ENCODE data around the gene TTC6.

TTC6 gene

DNA sequence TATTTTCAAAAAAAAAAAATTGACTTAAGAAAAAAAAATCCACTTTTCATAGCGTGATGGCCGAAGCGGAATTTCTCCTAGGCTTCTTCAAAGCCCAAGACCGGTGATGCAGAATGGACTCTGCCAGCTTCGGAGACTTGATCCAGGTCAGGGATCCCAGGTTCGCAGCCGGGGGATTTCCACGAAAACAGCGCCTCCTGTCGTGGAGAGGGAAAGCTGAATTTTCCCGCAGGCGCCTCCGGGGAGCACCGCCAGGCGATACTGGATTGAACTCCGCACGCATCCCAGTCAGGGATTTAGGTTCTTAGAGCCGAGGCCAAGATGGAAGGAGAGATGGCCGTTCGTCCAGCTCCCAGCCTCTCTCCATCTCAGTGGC lies 2.1 kb downstream of the TTC6 start:
- no peak for DNase-seq (ENCODE audit: low read depth)

DNA sequence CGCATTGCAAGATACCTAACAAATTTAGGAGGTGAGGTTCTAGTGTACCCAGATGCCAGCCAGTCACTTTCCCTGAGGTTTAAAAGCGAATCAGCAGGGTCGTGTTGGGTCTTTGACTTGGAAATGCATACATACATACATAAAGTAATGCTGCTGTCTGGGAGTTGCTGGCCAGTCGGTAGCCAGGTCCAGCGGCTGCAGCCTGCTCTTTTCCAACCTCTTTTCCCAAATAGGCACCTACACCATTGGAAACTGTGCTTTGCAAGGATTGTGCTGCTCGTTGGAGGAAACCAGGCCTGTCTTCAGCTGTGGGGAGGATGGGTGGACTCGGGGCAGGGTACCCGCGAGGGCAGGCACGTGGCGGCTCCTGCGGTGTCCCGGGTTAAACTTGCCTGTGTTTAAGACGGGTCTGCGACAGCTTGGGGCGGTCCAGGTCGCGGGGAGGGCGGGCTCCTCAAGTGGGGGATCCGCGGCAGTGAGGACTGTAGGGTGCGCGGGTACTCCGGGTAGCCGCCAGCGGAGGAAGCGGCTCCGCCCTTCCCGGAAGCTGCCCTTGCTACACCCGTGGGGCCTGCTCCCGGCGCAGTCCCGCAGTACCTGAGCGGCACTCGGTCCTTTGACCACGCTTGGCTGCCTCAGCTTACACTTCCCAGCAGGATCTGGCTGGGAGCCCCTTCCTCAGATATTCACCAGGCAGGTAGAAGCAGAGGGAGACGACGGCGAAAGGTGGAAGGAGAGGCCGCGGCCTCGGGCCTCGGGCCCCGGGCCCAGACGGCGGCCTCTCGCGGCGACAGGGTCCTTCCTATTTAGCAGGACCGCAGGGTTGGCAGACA lies 2.7 kb downstream of the TTC6 start:
- no peak for DNase-seq (ENCODE audit: low read depth)

DNA sequence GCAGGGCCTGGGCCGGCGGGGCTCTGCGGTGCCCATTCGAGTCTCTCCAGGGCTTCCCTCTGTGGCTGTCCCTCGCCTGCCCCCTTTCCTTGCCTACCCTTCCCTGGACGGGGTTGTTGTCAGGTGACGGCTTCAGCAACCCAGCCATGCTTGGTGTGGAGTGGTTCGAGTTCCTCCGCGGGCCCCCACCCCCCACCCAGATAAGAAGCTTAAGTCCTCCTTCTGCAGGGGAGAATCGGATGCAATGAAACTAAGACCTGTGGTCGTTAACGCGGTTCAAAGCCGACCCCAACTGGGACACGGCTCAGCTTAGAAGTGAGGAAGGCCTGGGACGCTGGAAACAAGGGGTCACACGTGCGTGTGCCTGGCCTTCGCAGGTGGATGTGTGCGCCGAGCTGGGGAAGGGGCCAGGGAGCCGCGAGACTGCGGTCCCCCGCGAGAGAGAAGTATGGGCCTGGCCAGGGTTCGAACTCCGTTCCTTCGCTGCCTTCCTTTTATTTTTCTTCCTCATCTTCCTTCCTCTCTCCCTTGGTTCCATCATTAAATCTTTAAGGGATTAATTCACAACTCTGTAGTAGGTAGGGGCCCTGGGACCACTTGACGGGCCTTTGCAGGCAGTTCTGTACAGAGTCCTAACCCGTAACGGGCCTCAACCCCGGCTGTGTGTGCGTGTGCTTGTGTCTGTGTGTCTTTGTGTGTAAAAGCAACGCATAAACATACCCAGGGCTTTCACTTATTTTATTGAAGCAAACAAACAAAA lies 3.5 kb downstream of the TTC6 start:
- no peak for DNase-seq (ENCODE audit: low read depth)

DNA sequence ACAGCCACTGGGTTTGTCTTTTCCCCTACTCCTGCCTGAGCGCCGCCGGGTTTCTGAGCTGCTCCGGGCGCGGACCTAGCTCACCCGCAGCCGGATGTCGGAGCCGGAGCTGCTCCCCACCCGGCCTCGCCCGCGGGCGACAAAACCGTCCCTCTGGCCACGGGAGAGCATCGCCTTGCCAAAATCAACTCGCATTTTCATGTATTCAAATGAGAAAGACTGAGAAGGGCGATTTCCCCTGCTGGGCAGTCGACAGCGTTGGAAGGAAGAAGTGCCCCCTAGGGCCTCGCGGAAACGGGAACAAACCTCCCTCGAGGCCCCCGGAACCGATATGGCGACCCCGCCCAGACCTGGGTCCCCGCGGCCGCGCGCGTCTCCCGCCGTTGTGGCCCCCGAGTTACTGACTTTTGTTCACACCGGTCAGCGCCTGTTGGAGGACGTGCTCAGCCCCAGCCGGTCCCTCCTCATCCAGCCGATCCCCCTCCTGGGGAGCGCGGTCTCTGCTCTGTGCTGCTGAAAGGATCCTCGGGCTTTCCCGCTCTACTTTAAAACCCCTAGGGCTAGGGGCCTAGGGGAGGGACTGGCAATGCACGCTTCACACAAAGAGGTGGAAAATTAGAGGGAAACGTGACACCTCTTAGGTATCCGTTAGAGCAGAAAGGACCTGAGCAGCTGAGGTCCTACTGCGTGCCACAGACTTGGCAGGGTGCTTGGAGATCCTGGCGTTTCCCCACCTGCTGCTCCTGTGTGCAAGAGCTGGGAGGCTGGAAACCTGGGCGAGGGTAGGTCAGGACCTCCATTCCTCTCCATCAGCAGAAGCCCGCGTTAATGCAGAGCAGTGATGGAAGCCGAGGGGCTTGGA lies 4.3 kb downstream of the TTC6 start:
- DNase-seq (ENCODE audit: low read depth): no peak

GRCh38 chr14:37600880-37601741 lies 5.7 kb downstream of the TTC6 start:
- DNase-seq (ENCODE audit: low read depth): no peak

- no peak for DNase-seq (ENCODE audit: low read depth)
Measured at GRCh38 chr14:37601865-37602264, 6.4 kb downstream of the TTC6 start.

DNA sequence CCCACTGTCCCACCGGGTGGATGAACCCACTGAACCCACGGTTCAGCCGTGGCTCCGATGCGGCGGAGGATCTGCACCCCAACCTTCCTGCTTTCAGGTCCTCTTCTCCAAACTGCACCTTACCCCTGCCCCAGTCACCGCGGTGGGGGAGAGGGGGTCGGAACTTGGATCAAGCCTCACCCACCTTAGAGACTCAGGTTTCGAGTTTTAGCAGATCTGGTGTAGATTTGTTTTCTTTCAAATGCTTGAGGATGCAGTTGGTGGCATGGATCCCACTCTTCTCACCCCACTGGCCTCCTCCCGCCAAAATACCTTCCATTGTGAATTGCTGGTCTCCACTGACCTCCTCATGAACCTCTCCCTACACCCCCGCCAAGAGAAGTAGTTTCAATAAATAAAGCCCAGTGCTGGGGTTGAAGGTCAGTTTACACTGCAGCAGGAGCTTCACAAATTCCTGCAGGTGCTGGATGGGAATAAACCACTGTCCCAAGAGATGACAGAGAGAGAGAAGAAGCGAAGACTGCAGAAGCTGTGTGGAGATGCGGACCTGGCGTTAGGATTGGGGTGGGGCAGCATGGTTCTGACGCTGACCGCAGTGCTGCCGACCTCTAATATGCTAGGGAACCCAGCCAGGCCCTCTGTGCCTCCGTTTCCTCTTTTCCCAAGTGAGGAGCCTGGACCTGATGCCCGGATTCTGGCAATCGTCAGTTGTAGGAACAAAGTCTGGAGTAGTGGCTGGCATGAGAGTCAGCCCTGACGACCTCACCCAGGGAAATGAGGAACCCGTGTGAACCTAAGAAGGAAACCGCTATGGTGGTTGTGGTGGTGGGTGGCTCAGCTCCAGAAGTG lies 7.4 kb downstream of the TTC6 start:
- DNase-seq (ENCODE audit: low read depth): no peak

GRCh38 chr14:37603688-37604251 lies 8.3 kb downstream of the TTC6 start:
- DNase-seq (ENCODE audit: low read depth): no peak

- DNase-seq (ENCODE audit: low read depth): no peak
Measured at GRCh38 chr14:37606678-37607077, 11.2 kb downstream of the TTC6 start.

- DNase-seq (ENCODE audit: low read depth): no peak
Measured at GRCh38 chr14:37608649-37609048, 13.2 kb downstream of the TTC6 start.

GRCh38 chr14:37610945-37611523 lies 15.6 kb downstream of the TTC6 start:
- no peak for DNase-seq (ENCODE audit: low read depth)

DNA sequence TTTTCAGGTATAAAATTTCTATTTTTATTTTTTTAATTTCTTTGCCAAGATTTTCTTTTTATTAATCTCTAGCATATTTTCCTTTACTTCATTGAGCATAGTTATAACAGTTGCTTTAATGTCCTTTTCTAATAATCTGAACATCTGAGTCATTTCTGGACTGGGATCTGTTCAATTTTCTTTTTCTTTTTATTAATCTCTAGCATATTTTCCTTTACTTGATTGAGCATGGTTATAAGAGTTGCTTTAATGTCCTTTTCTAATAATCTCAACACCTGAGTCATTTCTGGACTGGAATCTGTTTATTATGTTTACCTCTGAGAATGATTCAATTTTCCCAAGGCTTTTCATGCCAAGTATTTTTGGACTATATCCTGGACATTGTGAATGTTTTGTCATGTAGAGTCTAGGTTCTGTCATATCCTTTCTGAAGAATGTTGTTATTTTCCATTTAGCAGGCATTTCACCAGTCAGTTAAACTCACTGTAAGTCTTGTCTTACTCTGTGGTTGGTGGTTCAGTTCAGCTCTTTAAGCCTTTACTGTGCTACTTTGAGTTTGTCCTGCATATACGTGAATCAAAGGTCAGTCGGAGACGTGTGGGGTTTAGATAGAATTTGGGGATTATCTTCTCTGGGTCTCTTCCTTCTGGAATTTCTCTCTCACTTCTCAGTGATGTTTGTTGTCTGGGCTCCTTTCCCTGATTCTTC lies 20.3 kb downstream of the TTC6 start:
- no peak for DNase-seq (ENCODE audit: low read depth)

DNA sequence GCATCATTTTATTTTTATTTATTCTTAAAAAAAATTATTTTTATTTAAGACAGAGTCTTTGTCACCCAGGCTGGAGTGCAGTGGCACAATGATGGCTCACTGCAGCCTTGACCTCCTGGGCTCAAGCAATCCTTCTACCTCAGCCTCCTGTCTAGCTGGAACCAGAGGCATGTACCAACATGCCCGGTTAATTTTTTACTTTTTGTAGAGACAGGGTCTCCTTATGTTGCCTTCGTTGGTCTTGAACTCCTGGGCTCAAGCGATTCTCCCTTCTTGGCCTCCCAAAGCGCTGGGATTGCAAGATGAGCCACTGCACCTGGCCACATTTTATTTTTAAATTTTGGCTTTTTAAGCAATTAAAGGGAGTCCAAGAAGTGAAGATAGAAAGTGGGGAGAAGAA lies 21.4 kb downstream of the TTC6 start:
- DNase-seq (ENCODE audit: low read depth): no peak

GRCh38 chr14:37617864-37618365 lies 22.5 kb downstream of the TTC6 start:
- no peak for DNase-seq (ENCODE audit: low read depth)

DNA sequence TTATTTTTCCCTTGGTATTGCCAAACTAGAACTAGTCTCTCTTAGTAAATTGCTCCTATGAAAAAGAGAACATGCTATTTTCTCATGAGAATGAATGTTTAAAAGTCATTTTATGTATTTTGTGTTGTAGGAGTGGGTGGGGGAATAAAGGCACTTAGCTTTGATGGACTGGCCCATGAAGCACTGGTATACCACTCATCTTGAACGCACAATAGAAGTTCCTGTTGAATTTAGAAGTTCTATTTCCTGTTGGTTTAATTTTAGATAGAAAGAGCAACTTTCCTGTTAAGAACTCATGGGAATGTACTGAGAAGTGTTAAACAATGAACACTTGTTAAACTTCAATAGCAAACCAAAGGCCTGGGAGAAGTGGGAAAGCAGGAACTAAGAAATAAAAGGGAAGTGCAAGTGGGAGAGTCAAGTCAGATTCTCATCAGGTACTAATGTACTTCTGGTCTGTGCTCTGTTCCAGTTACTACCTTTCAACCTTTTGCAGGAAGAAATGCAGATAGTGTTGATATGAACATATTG lies 23.1 kb downstream of the TTC6 start:
- no peak for DNase-seq (ENCODE audit: low read depth)

- no peak for DNase-seq (ENCODE audit: low read depth)
Measured at GRCh38 chr14:37620856-37621255, 25.4 kb downstream of the TTC6 start.

- no peak for DNase-seq (ENCODE audit: low read depth)
Measured at GRCh38 chr14:37622231-37622923, 26.9 kb downstream of the TTC6 start.

DNA sequence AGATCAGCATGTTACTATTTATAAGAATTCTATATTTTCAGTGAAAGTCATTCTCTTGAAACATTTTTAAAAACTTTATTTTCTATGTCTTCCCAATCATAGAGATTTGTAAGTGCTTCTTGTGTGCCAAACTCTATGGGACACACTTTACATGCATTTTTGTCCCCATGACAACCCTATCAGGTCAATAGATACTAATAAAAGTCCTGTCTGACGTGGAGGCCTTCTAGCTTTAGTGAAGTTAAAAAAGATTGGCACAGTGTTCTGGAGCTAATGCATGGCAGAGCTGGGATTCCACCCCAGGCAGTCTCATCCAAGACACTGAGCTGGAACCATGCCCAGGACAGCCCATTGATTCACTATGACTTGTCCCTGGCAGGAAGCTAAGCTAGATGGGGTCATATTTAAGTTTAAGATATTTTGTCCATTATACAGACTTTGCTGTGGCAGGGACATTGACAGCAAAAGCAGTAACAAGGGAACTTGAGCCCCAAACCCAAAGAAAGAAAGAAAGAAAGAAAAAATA lies 28.1 kb downstream of the TTC6 start:
- peak; percentile 70 for DNase-seq (ENCODE audit: low read depth)

Measured in fibroblast of the conjunctiva (primary cell).